ENCODE results near the gene CPM.

Gene CPM

GRCh38 chr12:68963856-68964745, 31.1 kb upstream of the CPM start:
- TF ChIP-seq GATA3 (IDR thresholded peaks at IDR 0.05; ENCODE audit: low read depth, low read length) (no peak), GATA2 (IDR thresholded peaks at IDR 0.05; ENCODE audit: low read depth, low read length) (no peak)

GRCh38 chr12:68962877-68963855, 30.2 kb upstream of the CPM start:
- TF ChIP-seq GATA3 (IDR thresholded peaks at IDR 0.05; ENCODE audit: low read depth, low read length) (no peak), GATA2 (IDR thresholded peaks at IDR 0.05; ENCODE audit: low read depth, low read length) (no peak)

- TF ChIP-seq GATA3 (IDR thresholded peaks at IDR 0.05; ENCODE audit: low read depth, low read length) (no peak), GATA2 (IDR thresholded peaks at IDR 0.05; ENCODE audit: low read depth, low read length) (no peak)
Measured at GRCh38 chr12:68959891-68960464, 27.0 kb upstream of the CPM start.

- TF ChIP-seq GATA2 (IDR thresholded peaks at IDR 0.05; ENCODE audit: low read depth, low read length) (no peak), GATA3 (IDR thresholded peaks at IDR 0.05; ENCODE audit: low read depth, low read length) (no peak)
Measured at GRCh38 chr12:68959143-68959858, 26.3 kb upstream of the CPM start.

- TF ChIP-seq GATA2 (IDR thresholded peaks at IDR 0.05; ENCODE audit: low read depth, low read length) (no peak), GATA3 (IDR thresholded peaks at IDR 0.05; ENCODE audit: low read depth, low read length) (no peak)
Measured at GRCh38 chr12:68958322-68958721, 25.4 kb upstream of the CPM start.

GRCh38 chr12:68957273-68957672, 24.3 kb upstream of the CPM start:
- no peak for TF ChIP-seq GATA2 (IDR thresholded peaks at IDR 0.05; ENCODE audit: low read depth, low read length)
- TF ChIP-seq GATA3 (IDR thresholded peaks at IDR 0.05; ENCODE audit: low read depth, low read length): no peak

GRCh38 chr12:68956466-68956865, 23.5 kb upstream of the CPM start:
- TF ChIP-seq GATA2 (IDR thresholded peaks at IDR 0.05; ENCODE audit: low read depth, low read length) (no peak), GATA3 (IDR thresholded peaks at IDR 0.05; ENCODE audit: low read depth, low read length) (no peak)

- TF ChIP-seq GATA2 (IDR thresholded peaks at IDR 0.05; ENCODE audit: low read depth, low read length): no peak
- TF ChIP-seq GATA3 (IDR thresholded peaks at IDR 0.05; ENCODE audit: low read depth, low read length): no peak
Measured at GRCh38 chr12:68954811-68955210, 21.8 kb upstream of the CPM start.

GRCh38 chr12:68953536-68953935, 20.6 kb upstream of the CPM start:
- TF ChIP-seq GATA3 (IDR thresholded peaks at IDR 0.05; ENCODE audit: low read depth, low read length) (no peak), GATA2 (IDR thresholded peaks at IDR 0.05; ENCODE audit: low read depth, low read length) (no peak)

- TF ChIP-seq GATA2 (IDR thresholded peaks at IDR 0.05; ENCODE audit: low read depth, low read length): no peak
- no peak for TF ChIP-seq GATA3 (IDR thresholded peaks at IDR 0.05; ENCODE audit: low read depth, low read length)
Measured at GRCh38 chr12:68951652-68952051, 18.7 kb upstream of the CPM start.

GRCh38 chr12:68950511-68950910, 17.5 kb upstream of the CPM start:
- TF ChIP-seq GATA2 (IDR thresholded peaks at IDR 0.05; ENCODE audit: low read depth, low read length) (no peak), GATA3 (IDR thresholded peaks at IDR 0.05; ENCODE audit: low read depth, low read length) (no peak)

- no peak for TF ChIP-seq GATA2 (IDR thresholded peaks at IDR 0.05; ENCODE audit: low read depth, low read length)
- TF ChIP-seq GATA3 (IDR thresholded peaks at IDR 0.05; ENCODE audit: low read depth, low read length): no peak
Measured at GRCh38 chr12:68945255-68945654, 12.3 kb upstream of the CPM start.

- TF ChIP-seq GATA3 (IDR thresholded peaks at IDR 0.05; ENCODE audit: low read depth, low read length): no peak
- TF ChIP-seq GATA2 (IDR thresholded peaks at IDR 0.05; ENCODE audit: low read depth, low read length): no peak
Measured at GRCh38 chr12:68944296-68945076, 11.5 kb upstream of the CPM start.
